ENCODE measurements around the gene SLC35F6.

DNA sequence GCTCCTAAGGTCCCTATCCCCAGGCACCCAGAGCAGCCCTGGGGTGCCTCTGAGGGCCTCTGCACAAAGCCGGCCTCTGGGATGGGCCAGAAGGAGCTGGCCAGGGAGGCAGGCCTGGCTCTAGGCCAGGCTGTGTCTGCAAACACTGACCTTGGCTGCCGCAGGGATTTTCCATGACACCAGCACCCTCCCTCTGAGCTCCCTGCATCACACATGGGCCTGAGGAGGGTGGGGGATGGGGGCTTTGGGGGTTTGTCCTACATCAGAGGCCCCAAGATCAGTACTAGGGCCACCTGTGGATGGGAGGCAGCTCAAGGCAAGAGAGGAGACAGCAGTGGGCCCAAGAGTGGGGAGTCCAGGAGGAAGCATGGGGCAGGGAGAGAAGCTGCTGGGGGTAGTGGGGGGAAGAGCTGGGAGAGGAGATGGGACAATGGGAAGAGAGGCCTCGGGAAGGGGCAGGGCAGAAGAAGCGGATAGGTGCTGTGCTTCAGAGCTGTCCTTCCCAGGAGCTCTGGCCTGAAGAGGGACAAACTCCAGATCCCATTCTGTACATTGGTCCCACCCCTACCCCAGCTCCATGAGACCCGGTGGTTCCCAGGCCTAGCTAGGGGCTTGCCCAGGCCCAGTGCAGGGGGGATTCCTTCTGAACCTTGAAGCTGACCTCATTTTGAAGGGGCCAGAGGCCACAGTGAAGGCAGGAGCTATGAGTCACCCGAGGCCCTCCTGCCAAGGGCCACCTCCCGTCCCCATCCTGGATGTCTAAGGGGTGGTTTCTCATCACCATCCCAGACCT is 43.6 kb upstream of the SLC35F6 start:
- TF ChIP-seq, protein P1, sequence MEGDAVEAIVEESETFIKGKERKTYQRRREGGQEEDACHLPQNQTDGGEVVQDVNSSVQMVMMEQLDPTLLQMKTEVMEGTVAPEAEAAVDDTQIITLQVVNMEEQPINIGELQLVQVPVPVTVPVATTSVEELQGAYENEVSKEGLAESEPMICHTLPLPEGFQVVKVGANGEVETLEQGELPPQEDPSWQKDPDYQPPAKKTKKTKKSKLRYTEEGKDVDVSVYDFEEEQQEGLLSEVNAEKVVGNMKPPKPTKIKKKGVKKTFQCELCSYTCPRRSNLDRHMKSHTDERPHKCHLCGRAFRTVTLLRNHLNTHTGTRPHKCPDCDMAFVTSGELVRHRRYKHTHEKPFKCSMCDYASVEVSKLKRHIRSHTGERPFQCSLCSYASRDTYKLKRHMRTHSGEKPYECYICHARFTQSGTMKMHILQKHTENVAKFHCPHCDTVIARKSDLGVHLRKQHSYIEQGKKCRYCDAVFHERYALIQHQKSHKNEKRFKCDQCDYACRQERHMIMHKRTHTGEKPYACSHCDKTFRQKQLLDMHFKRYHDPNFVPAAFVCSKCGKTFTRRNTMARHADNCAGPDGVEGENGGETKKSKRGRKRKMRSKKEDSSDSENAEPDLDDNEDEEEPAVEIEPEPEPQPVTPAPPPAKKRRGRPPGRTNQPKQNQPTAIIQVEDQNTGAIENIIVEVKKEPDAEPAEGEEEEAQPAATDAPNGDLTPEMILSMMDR (conservative IDR thresholded peaks at IDR 0.05; ENCODE audit: low read depth, low read length) = no peak
- no peak for TF ChIP-seq EZH2 (IDR thresholded peaks at IDR 0.05; ENCODE audit: low read length, unreplicated experiment)
- TF ChIP-seq EZH2phosphoT487 (IDR thresholded peaks at IDR 0.05; ENCODE audit: borderline replicate concordance, low read length) = no peak
